Sigmoid colon (tissue), 4 donors: ENCODE measurements around the gene SLC45A2.

Experiments used
- CTCF ChIP-seq, 4 experiments: fragments of 450-650 bp in 3 of 4; fragments of 200-600 bp in 1 of 4; IDR thresholded peaks; one replicate each; pipeline ENCODE4 v1.5.1; 2016 to 2019; ENCODE audit warnings: antibody characterized with exemption in 4 of 4, mild to moderate bottlenecking in 3 of 4, moderate library complexity in 2 of 4
- POLR2AphosphoS5 ChIP-seq, 4 donors: sonication (generic); formaldehyde crosslinking; IDR thresholded peaks; one replicate each; pipeline ENCODE4 v1.6.1; 2017; ENCODE audit warnings: antibody characterized with exemption in 4 of 4

DNA sequence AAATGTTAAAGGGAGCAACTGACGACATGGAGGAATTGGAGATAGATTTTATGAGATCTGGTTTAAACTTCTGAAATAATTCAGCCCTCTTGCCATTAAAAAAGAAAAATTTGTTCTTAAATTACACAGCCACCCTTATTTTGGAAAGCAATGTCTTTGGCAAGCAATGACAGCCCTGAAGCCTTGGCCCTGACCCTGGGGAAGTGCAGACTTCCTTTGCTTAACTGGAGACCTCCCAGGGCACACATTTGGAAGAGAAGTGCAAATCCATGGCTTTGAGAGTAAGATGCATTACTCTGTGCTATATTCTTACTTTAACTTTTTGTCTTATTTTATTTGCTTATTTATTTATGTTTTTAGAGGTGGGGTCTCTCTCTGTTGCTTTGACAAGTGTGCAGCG is 26.3 kb downstream of the SLC45A2 start:
- TF ChIP-seq CTCF (IDR thresholded peaks at IDR 0.05) (no peak), POLR2AphosphoS5 (IDR thresholded peaks at IDR 0.05) (no peak)
